B cell (primary cell): ENCODE data around the gene ANKRD2.

ENCODE experiments used
- EZH2 ChIP-seq: IDR thresholded peaks from 2 replicates; pipeline ENCODE4 v1.6.1; 2012; ENCODE audit warnings: borderline replicate concordance, low read depth, mild to moderate bottlenecking, moderate library complexity, low read length; ENCODE audit not compliant: insufficient read depth, poor library complexity, severe bottlenecking
- TF ChIP-seq, protein P1 (sequence below): fragments of 200-600 bp; IDR thresholded peaks from one replicate; pipeline ENCODE4 v1.8.0; 2022; ENCODE audit warnings: antibody characterized with exemption, mild to moderate bottlenecking

- TF ChIP-seq, protein P1, sequence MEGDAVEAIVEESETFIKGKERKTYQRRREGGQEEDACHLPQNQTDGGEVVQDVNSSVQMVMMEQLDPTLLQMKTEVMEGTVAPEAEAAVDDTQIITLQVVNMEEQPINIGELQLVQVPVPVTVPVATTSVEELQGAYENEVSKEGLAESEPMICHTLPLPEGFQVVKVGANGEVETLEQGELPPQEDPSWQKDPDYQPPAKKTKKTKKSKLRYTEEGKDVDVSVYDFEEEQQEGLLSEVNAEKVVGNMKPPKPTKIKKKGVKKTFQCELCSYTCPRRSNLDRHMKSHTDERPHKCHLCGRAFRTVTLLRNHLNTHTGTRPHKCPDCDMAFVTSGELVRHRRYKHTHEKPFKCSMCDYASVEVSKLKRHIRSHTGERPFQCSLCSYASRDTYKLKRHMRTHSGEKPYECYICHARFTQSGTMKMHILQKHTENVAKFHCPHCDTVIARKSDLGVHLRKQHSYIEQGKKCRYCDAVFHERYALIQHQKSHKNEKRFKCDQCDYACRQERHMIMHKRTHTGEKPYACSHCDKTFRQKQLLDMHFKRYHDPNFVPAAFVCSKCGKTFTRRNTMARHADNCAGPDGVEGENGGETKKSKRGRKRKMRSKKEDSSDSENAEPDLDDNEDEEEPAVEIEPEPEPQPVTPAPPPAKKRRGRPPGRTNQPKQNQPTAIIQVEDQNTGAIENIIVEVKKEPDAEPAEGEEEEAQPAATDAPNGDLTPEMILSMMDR, result no peak
- TF ChIP-seq EZH2, result no peak
Observed at GRCh38 chr10:97574374-97575126, 2.0 kb downstream of the ANKRD2 start.
